GM21619 (cell line): Measurements from ENCODE around the gene CARD8.
A peak's percentile ranks its signal among the peaks of the same experiment; 100 is the strongest.

Source experiments
- ATAC-seq: cut with Tn5 transposase; IDR thresholded peaks from one replicate; pipeline ENCODE4 v1.9.1; 2021; ENCODE audit not compliant: unreplicated experiment

CARD8 gene

GRCh38 chr19:48216933-48217332 is 38.8 kb downstream of the CARD8 start:
- no peak for ATAC-seq

DNA sequence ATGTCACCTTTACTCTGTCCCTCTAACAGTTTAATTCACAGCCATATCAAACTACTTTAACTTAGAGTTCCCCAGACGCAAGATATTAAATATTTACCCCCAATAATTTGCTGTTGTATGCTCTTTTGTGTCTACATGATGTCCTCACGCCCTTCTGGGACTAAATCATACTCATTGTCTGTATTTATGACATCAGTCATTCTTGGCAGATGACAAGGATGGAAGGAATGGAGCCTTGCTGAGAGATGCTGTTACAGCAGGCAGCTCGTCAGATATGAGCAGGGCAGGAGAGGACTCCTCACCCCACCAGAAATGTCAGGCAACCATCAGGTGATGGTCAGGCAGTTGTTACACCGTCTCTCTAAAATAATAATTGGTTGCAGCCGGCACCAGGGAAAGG is 41.8 kb downstream of the CARD8 start:
- ATAC-seq: no peak

GRCh38 chr19:48210005-48210404 is 45.7 kb downstream of the CARD8 start:
- no peak for ATAC-seq

- ATAC-seq: no peak
These were observed 49.2 kb downstream of the CARD8 start for GRCh38 chr19:48206397-48207093.

- ATAC-seq: peak; percentile 91
These were observed 51.7 kb downstream of the CARD8 start for GRCh38 chr19:48203794-48204628.

DNA sequence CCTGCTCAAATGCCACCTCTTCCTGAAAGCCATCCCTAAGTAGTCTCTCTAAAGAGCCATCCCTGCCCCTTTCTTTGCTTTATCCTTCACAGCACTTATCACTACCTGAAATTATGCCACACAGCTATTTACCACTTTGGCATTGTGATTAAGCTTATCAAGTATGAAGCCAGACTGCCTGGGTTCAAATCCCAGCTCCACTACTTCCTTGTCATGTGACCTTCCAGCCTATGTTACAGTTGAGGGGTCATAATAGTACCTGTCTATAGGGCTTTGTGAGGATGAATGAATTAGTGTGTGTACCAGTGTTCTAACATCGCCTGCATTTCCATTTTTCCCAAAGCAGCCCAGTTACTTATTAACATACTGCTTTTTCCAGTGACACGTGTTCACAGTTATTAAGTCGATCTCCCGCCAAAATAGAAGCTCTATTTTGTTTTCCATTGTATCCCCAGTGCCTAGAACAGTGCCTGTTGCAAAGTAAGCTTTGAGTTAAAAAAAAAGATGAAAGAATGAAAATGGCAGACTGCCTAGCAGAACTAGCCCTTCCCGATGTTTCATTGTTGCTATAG is 52.4 kb downstream of the CARD8 start:
- no peak for ATAC-seq

- ATAC-seq: no peak
These were observed 58.6 kb downstream of the CARD8 start for GRCh38 chr19:48196933-48197665.

DNA sequence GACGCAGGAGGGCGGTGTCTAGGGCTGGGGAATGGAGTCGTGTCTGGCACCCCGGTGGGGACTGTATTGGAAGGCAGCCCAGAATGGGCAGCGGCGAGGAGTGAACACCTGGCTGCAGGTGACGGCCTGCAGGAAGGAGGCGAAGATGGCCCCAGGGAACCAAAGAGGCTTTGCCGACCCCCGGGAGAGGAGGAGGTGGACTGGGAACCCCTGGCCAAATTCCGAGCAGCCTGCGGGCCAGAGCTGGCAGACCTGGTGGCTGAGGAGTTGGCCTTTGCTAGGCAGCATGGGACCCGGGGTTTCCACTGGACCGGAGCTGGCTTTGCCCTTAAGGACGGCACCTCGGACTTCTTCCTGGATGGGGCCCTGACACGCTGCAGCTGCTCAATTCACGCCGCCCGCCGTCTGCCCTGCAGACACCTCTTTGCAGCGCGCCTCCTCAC is 59.4 kb downstream of the CARD8 start:
- no peak for ATAC-seq

DNA sequence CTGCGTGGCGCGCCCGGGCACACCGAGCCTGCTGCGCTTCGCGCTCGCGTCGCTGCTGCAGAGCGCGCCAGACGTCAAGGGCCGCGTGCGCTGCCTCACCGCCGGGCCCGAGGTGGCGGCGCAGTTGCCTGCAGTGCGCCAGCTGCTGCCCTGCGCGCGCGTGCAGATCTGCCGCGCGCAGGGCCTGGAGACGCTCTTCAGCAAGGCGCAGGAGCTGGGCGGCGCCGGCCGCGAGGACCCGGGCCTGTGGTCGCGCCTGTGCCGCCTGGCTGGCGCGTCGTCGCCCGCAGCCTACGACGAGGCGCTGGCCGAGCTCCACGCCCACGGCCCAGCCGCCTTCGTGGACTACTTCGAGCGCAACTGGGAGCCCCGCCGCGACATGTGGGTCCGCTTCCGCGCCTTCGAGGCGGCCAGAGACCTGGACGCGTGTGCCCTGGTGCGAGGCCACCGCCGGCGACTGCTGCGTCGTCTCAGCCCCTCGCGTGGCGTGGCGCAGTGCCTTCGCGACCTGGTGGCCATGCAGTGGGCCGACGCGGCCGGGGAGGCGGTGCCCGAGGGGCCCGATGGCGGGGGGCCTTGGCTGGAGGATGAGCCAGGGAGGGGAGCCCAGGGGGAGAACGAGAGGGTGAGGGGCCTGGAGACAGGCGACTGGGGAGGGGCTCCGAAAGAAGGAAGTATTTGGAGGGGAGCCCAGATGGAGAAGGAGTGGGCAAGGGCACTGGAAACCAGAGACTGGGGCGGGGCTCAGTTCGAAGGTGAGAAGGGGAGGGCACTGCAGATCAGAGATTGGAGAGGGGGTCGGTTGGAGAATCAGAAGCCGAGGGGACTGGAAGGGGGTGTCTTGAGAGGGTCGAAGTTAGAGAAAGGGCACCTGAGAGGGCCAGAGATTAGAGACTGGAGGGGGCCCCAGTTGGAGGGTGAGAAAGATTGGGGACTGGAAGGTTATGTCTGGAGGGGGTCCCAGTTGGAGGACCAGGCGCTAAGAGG is 60.6 kb downstream of the CARD8 start:
- no peak for ATAC-seq

DNA sequence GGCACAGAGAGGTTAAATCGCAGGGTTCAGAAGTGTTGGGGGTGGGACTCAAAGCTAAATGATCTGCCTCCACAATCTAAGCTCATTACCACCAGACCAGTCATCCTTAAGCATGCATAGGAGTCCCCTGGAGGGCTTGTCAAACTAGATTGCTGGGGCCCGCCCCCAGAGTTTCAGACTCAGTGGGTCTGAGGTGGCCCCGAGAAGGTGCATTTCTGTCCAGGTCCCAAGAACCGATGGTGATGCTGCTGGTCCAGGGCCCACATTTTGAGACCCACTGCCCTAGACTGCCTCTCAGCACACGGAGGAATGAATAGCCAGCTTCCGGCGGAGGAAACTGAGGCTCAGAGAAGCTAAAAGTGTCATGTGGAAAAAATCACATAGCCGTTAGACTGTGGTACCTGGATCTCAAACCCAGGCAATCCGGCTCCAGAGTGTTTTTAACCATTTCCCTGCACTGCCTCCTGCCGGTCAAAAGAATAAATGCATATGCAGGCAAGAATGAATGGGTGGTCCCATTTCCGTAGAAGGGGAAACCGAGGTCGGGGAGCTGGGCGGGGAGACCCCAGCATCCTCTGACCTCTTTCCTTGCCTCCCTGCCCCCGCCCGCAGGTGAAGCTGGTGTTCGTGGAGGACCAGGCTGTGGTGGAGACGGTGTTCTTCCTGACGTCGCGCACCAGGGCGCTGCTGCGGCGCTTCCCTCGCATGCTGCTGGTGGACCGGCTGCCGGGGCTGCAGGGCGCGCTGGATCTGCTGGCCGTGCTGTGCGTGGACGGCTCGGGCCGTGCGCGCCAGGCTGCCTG is 61.5 kb downstream of the CARD8 start:
- ATAC-seq: no peak

GRCh38 chr19:48192750-48193149 is 63.0 kb downstream of the CARD8 start:
- no peak for ATAC-seq

GRCh38 chr19:48190885-48191284 is 64.8 kb downstream of the CARD8 start:
- no peak for ATAC-seq

DNA sequence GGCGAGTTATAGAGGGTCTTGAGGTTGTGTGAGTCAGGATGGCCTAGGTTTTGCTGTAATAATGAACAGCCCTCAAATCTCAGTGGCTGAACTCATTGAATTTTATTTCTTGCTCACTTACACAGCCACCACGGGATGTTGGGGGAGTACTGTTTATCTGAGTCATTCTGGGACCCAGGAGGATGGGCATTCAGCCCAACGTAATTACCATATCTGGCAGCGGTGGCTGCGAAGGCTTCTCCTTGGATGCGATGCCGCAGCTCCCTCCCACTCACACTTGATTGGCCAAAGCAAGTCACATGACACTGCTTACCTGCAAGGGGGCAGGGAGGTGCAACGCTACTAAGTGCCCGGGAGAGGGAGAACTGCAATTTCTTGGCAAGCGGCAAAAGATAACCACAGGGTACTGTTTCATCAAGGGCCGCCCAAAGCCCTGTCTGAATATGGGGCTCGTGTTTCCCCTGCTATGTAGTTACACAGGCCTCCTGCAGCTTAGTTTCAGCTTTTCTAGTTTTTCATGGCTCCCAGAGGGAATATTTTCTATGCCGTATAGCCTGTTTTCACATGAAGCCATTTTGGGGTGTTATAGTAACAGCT is 65.3 kb downstream of the CARD8 start:
- no peak for ATAC-seq

GRCh38 chr19:48186541-48186991 is 69.1 kb downstream of the CARD8 start:
- peak; percentile 55 for ATAC-seq

DNA sequence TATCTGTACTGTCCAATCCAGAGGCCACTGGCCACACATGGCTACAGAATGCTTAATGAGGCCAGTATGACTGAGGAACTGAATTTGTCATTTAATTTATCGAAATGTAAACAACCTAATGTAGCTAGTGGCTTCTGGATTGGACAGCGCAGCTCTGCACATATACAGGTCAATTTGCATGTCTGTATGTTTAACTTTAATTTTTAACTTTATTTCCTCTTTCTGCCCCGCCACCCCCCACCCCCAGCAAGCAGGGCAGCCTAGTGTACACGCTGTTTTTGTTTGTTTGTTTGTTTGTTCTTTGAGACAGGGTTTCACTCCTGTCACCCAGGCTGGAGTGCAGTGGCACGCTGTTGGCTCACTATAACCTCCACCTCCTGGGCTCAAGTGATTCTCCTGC is 69.7 kb downstream of the CARD8 start:
- ATAC-seq: peak; percentile 51

GRCh38 chr19:48183356-48183755 is 72.4 kb downstream of the CARD8 start:
- no peak for ATAC-seq

GRCh38 chr19:48182434-48182833 is 73.3 kb downstream of the CARD8 start:
- no peak for ATAC-seq

DNA sequence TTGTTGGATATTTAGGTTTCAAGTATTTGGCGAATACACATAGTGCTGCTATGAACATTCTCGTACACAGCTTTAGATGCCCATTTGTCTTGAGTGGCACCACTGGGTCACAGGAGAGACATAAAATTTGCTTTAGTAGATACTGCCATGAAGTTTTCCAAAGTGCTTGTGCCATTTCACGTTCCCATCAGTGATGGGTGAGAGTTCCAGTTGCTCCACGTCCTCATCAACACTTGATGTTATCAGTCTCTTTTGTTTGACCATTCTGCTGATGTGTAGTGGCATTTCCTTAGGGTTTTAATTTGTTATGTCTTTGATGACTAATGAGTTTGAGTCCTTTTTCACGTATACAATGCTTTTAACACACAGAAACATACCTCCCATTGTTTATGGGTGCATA is 74.2 kb downstream of the CARD8 start:
- ATAC-seq: no peak

DNA sequence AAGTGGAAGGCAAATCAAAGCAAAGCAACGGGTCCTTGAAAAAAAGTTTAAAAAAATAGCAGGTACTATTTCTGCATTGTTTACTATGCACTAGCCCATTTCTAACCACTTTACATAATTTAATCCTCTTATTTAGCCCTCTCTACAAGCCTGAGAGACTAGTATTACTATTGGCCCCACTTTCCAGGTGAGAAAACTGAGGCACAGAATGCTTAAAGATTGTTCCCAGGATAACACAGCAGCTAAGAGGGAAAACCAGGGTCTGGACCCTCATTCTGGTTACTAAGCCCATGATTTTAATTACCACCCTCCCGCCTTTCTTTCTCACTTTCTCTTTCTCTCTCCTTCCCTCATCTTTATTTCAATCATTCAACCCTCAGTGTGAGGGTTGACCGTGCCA is 79.5 kb downstream of the CARD8 start:
- ATAC-seq: no peak
